ENCODE data around the gene CCNL2. TPM values are rescaled to one million over a fixed set of nuclear protein-coding genes. Genes with fewer than 3 reads are reported as not detected.

Gene CCNL2
- total and polyA plus RNA-seq, 8 donors = 49.2 to 409 (median 84.1) TPM

DNA sequence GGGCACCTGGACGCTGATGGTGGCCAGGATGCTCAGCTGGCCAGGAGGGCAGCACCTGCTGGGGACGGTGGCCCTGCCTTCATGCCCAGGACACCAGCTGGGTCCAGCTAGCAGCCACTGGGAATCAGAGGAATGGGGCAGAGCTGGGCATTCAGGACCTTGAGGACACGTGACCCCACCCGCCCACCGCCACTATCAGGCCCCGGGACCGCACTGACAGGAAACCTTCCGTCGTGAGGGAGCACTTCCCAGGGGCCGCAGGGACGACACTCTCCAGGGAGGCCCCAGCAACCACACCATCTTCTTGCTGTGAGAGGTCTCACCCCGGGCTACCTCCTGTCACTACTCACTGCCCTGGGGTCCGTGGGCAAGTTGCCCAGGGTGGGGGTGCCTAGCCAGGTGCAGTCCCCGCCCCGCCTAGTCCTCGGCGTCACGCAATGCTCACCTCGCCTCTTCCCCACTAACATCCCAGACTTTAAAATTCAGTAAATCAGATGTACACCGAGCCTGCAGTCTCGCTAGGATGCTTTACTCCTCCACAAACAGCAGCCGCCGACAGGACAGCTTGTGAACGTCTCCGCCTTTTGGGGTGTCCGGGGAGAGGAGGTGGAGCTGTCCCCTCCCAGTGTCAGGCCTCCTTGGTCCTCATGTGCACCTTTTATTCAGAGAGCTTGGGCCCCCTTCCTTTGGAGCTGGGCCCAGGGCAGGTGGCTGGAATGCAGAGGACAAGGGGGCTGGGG is 41.3 kb upstream of the CCNL2 start:
- no peaks in the 10 kb centered on the region for H3K36me3 ChIP-seq
- H3K27ac ChIP-seq = no peak overlapping the region
- FAIRE-seq (no peak), ATAC-seq (no peak), DNase-seq (peak in 4 of 6 donors; percentile 32 to 79 (median 48))
- H3K9me3 ChIP-seq = no peaks in the 10 kb centered on the region
- 70 to 71% methylated on average over 26 of the region's 26 CpGs for WGBS, 2 donors
- intact Hi-C loops (cut with DNase I) = loop anchor here in 2 of 3 donors (5.0 kb wide), 2 partner anchors 38 to 57 kb away; no protein-coding TSS in a partner anchor
- peaks cover 33 to 36% (median 34%) of the 10 kb centered on the region in 3 donors for H3K4me1 ChIP-seq
- no peaks in the 10 kb centered on the region for H3K27me3 ChIP-seq
- H3K4me3 ChIP-seq = no peak overlapping the region
- TF ChIP-seq, protein P1, sequence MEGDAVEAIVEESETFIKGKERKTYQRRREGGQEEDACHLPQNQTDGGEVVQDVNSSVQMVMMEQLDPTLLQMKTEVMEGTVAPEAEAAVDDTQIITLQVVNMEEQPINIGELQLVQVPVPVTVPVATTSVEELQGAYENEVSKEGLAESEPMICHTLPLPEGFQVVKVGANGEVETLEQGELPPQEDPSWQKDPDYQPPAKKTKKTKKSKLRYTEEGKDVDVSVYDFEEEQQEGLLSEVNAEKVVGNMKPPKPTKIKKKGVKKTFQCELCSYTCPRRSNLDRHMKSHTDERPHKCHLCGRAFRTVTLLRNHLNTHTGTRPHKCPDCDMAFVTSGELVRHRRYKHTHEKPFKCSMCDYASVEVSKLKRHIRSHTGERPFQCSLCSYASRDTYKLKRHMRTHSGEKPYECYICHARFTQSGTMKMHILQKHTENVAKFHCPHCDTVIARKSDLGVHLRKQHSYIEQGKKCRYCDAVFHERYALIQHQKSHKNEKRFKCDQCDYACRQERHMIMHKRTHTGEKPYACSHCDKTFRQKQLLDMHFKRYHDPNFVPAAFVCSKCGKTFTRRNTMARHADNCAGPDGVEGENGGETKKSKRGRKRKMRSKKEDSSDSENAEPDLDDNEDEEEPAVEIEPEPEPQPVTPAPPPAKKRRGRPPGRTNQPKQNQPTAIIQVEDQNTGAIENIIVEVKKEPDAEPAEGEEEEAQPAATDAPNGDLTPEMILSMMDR (IDR thresholded peaks at IDR 0.05) = no peak

DNA sequence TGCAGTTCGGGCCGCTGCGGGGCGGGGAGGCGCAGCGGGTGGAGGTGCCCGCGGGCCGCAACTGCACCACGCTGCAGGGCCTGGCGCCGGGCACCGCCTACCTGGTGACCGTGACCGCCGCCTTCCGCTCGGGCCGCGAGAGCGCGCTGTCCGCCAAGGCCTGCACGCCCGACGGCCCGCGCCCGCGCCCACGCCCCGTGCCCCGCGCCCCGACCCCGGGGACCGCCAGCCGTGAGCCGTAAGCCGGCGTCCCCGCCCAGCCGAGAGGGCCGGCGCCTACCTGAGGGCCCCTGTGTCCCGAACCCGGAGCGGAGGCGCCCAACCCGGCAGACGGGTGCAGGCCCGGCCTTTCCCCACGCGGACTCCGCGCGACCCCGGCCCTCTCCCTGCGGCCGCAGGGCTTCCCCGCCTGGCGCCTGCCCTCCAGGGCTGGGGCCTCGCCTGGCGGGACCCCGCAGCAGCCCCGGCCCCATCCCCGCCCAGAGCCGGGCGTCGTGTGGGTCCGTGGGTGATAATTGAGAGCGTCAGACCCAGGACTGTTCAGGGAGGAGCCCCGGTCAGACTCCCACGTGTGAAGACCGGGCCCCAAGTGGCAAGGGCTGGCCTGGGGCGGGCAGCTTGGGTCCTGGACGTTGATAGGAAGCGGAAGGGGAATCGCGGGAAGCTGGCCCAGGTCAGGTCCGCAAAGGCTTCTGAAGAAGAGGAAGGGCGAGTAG is 40.6 kb upstream of the CCNL2 start:
- TF ChIP-seq, protein P1 (IDR thresholded peaks at IDR 0.05) = no peak
- intact Hi-C loops (cut with DNase I) = loop anchor here (5.0 kb wide), 2 partner anchors 37 to 58 kb away; no protein-coding TSS in a partner anchor
- WGBS, 2 donors = 87 to 88% methylated on average over 76 to 82 of the region's 82 CpGs

DNA sequence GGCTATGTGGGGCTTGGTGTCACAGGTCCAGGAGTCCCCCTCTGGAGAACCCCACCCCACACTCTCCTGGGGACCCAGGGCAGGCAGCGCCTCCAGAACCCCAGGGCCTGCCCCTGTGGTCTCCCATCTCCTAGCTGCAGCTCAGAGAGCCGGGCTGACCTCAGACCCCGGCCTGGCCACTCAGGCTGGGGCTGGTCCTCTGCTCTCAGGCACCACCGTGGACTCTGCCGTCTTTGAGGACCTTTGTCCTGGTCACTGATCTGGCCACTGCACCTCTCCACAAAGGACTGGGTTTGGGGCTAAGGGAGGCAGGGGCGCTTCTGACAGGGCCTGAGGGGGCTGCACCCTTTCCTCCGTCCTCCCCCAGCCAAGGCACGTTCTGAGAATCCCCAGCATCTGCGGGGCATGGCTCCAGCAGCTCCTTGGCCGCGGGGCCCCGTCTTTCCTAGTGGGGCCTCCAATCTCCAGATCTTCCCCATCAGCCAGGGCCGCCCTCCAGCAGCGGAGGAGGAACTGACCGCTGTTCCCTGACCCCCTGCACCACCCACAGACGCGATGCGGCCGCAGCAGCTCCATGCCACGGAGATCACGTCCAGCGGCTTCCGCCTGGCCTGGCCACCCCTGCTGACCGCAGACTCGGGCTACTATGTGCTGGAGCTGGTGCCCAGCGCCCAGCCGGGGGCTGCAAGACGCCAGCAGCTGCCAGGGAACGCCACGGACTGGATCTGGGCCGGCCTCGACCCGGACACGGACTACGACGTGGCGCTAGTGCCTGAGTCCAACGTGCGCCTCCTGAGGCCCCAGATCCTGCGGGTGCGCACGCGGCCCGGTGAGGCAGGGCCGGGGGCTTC is 39.6 kb upstream of the CCNL2 start:
- H3K4me1 ChIP-seq = peaks cover 36 to 49% (median 43%) of the 10 kb centered on the region in 3 donors
- DNase-seq = peak in 2 of 6 donors; percentile 59 to 81
- TF ChIP-seq, protein P1 (IDR thresholded peaks at IDR 0.05) = no peak
- intact Hi-C loops (cut with DNase I) = loop anchor here in 1 of 3 donors (5.0 kb wide), 1 partner anchor 36 kb away; no protein-coding TSS in a partner anchor
- H3K36me3 ChIP-seq = no peaks in the 10 kb centered on the region
- peak overlapping the region; percentile 47 to 96 (median 60) for H3K27ac ChIP-seq
- no peak for ATAC-seq
- 83 to 85% methylated on average over 44 to 45 of the region's 45 CpGs for WGBS, 2 donors
- no peaks in the 10 kb centered on the region for H3K27me3 ChIP-seq
- H3K9me3 ChIP-seq = no peaks in the 10 kb centered on the region
- peak overlapping the region in 1 of 4 donors; percentile 76 for H3K4me3 ChIP-seq
- no peak for FAIRE-seq

More for the DNA sequence above, 40.6 kb upstream of the CCNL2 start:
- no peaks in the 10 kb centered on the region for H3K27me3 ChIP-seq
- DNase-seq (peak in 1 of 6 donors; percentile 69), FAIRE-seq (no peak), ATAC-seq (no peak)
- no peak overlapping the region for H3K4me3 ChIP-seq
- no peaks in the 10 kb centered on the region for H3K9me3 ChIP-seq
- H3K4me1 ChIP-seq = peaks cover 36 to 40% (median 39%) of the 10 kb centered on the region in 3 donors
- no peak overlapping the region for H3K27ac ChIP-seq
- no peaks in the 10 kb centered on the region for H3K36me3 ChIP-seq

DNA sequence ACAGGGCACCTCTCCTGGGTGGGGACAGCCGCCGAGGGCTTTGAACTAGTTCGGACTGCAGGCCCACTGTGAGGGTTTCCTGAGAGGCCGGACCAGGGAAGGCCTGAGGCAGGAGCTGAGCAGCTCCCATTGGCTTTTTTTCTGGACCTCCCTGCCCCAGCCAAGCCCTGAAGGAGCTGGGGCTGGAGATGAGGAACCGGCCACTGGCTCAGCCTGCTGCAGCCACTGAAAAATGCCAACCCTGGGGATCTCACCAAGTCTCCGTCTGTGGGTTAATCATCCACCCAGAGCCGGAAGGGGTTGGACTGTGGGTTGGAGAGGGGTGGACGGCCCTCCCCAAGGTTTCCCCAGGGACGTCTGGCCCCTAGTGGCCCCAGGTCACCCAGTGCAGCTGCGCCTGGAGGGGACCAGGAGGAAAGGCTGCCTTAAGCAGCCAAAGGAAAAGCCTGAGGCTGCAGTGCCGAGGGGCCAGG is 38.8 kb upstream of the CCNL2 start:
- DNase-seq = peak; percentile 75 to 91 (median 88)
- intact Hi-C loops (cut with DNase I) = loop anchor here in 1 of 3 donors (5.0 kb wide), 1 partner anchor 36 kb away; no protein-coding TSS in a partner anchor
- WGBS, 2 donors = 9 to 21% methylated on average over 11 of the region's 11 CpGs
- Histone ChIP-seq H3K27ac (peak overlapping the region; percentile 47 to 96 (median 60)), H3K4me1 (peaks cover 36 to 57% (median 43%) of the 10 kb centered on the region in 3 donors), H3K4me3 (peak overlapping the region in 3 of 4 donors; percentile 16 to 76 (median 57)), H3K36me3 (no peaks in the 10 kb centered on the region), H3K9me3 (no peaks in the 10 kb centered on the region), H3K27me3 (no peaks in the 10 kb centered on the region)
- FAIRE-seq = no peak
- ATAC-seq = peak; percentile 52 to 71 (median 59)
- TF ChIP-seq, protein P1 (IDR thresholded peaks at IDR 0.05) = peak in 2 of 4 donors; percentile 21 to 27
